HepG2 (cell line): ENCODE data around the gene MYBPC3. TPM values are rescaled to one million over a fixed set of nuclear protein-coding genes. Genes with fewer than 3 reads are reported as not detected.

Source experiments
- ATAC-seq: fragments of 200-7000 bp; cut with Tn5 transposase; 3 replicates; pipeline ENCODE4 v1.9.1; 2020; ENCODE audit warnings: mild to moderate bottlenecking, moderate library complexity
- BruUV-seq: library from RNA; stranded (reverse); fragments of 400-500 nt; replicated peaks from 2 replicates; lab custom pipeline; 2021; lab: Mats Ljungman, UMichigan
- CTCF ChIA-PET: fragments of 300-600 bp; formaldehyde crosslinking; extraction: SDS; loops from one replicate; lab custom pipeline; 2021; ENCODE audit warnings: low total read pairs, inconsistent platforms, low intra/inter-chr PET ratio; lab: Yijun Ruan, JAX
- POLR2A ChIA-PET: fragments of 350-600 bp; sonication (Branson Sonifier 250); formaldehyde crosslinking; loops from one replicate; lab custom pipeline; 2020; ENCODE audit warnings: antibody characterized with exemption, inconsistent platforms; lab: Yijun Ruan, JAX
- DNase-seq: peaks from one replicate; pipeline ENCODE4 v3.0.0-alpha.2; 2015; ENCODE audit warnings: low spot score
- FAIRE-seq: peaks from 3 replicates; lab custom pipeline; 2011; peaks lifted over from hg19 to GRCh38; lab: Jason Lieb, UNC
- H2AFZ ChIP-seq: one replicate; pipeline ENCODE4 v1.6.1; 2011; ENCODE audit warnings: low read length, inconsistent platforms
- H3K27ac ChIP-seq: fragments of 300-600 bp; 3 replicates; pipeline ENCODE4 v1.8.0; 2011; ENCODE audit warnings: mixed run types, mild to moderate bottlenecking, mixed read lengths, low read length, inconsistent platforms; ENCODE audit not compliant: insufficient read depth; ENCODE audit errors: extremely low read length
- H3K27me3 ChIP-seq, 2 experiments: fragments of 200-600 bp in 1 of 2; 2 replicates in 1 of 2; 3 replicates in 1 of 2; pipeline versions ENCODE4 v1.6.0 to v1.8.0; 2011; ENCODE audit warnings: low read length in 2 of 2, mild to moderate bottlenecking in 2 of 2, moderate library complexity in 2 of 2, inconsistent platforms in 1 of 2; ENCODE audit not compliant: insufficient read depth in 2 of 2, control insufficient read depth in 1 of 2
- H3K36me3 ChIP-seq, 2 experiments: fragments of 200-600 bp in 1 of 2; replicated peaks in 1 of 2; 2 replicates in 1 of 2; 3 replicates in 1 of 2; pipeline versions ENCODE4 v1.5.1 to v1.8.0; 2011; ENCODE audit warnings: low read length in 2 of 2, inconsistent platforms in 1 of 2; ENCODE audit not compliant: insufficient read depth in 2 of 2, control insufficient read depth in 1 of 2
- H3K4me1 ChIP-seq: 2 replicates; pipeline ENCODE4 v1.5.1; 2012; ENCODE audit warnings: low read length, inconsistent platforms; ENCODE audit not compliant: insufficient read depth
- H3K4me2 ChIP-seq: 2 replicates; pipeline ENCODE4 v1.6.0; 2011; ENCODE audit warnings: low read depth, low read length, inconsistent platforms
- H3K4me3 ChIP-seq, 3 experiments: fragments of 200-600 bp in 1 of 3; sonication (generic), shearing (Covaris generic) in 1 of 3; replicated peaks in 1 of 3; 2 replicates each; pipeline ENCODE4 v1.5.1; 2011 to 2016; ENCODE audit warnings: low read length in 3 of 3, inconsistent platforms in 2 of 3, low read depth in 2 of 3, mild to moderate bottlenecking in 2 of 3, control low read depth in 1 of 3, mixed read lengths in 1 of 3; ENCODE audit not compliant: insufficient read depth in 1 of 3
- H3K79me2 ChIP-seq: one replicate; pipeline ENCODE4 v1.6.1; 2011; ENCODE audit warnings: low read length, inconsistent platforms; ENCODE audit not compliant: insufficient read depth
- H3K9ac ChIP-seq: 2 replicates; pipeline ENCODE4 v1.6.0; 2011; ENCODE audit warnings: mild to moderate bottlenecking, low read depth, low read length, inconsistent platforms; ENCODE audit not compliant: insufficient read depth
- H3K9me3 ChIP-seq: 2 replicates; pipeline ENCODE4 v1.5.1; 2012; ENCODE audit warnings: mild to moderate bottlenecking, low read length
- H4K20me1 ChIP-seq: 2 replicates; pipeline ENCODE4 v1.6.0; 2011; ENCODE audit warnings: inconsistent platforms, mild to moderate bottlenecking, low read length, moderate library complexity; ENCODE audit not compliant: insufficient read depth
- ATAD3A ChIP-seq: sonication (generic); formaldehyde crosslinking; IDR thresholded peaks from 2 replicates; pipeline ENCODE4 v1.4.0; 2020; ENCODE audit warnings: missing genetic modification reagents
- CHD2 ChIP-seq: IDR thresholded peaks from 2 replicates; pipeline ENCODE4 v1.6.1; 2011; ENCODE audit warnings: low read depth, low read length, improper control_type of control experiment
- DNMT1 ChIP-seq: sonication (generic); formaldehyde crosslinking; IDR thresholded peaks from 2 replicates; pipeline ENCODE4 v1.5.1; 2020; ENCODE audit warnings: mild to moderate bottlenecking, missing genetic modification reagents
- ETV5 ChIP-seq: IDR thresholded peaks from 2 replicates; pipeline ENCODE4 v1.6.1; 2018; ENCODE audit warnings: missing biosample characterization, missing genetic modification reagents, inconsistent platforms, borderline replicate concordance
- MAFG ChIP-seq: sonication (generic); formaldehyde crosslinking; IDR thresholded peaks from 2 replicates; pipeline ENCODE4 v1.5.1; 2020; ENCODE audit warnings: mild to moderate bottlenecking, missing genetic modification reagents
- ZNF607 ChIP-seq: sonication (generic); formaldehyde crosslinking; IDR thresholded peaks from 2 replicates; pipeline ENCODE4 v1.5.1; 2020; ENCODE audit warnings: missing genetic modification reagents, mild to moderate bottlenecking, borderline replicate concordance
- ZNF850 ChIP-seq: sonication (generic); formaldehyde crosslinking; conservative IDR thresholded peaks from 2 replicates; pipeline ENCODE4 v1.9.0; 2021; ENCODE audit warnings: mild to moderate bottlenecking, missing genetic modification reagents
- ZSCAN12 ChIP-seq: sonication (generic); formaldehyde crosslinking; IDR thresholded peaks from 2 replicates; pipeline ENCODE4 v1.9.0; 2021; ENCODE audit warnings: mild to moderate bottlenecking, missing genetic modification reagents
- WGBS: methylation state at CpG from one replicate; pipeline ENCODE4 v1.1.6; 2017; ENCODE audit warnings: low lambda C conversion rate; 5-methylcytosine and 5-hydroxymethylcytosine counted together
- in situ Hi-C: cut with HindIII; loops from 2 replicates; pipeline ENCODE4 v1.10.0; 2017; ENCODE audit warnings: low pct_unique_long_range_greater_than_20kb; ENCODE audit not compliant: extremely low pct_ligation_motif_present
- intact Hi-C: fragments of 100-400 bp; cut with micrococcal nuclease; formaldehyde crosslinking; loops from one replicate; pipeline ENCODE4 v1.10.0; 2022; ENCODE audit not compliant: unreplicated experiment
- polyA plus RNA-seq, 8 experiments: library from polyadenylated mRNA; depleted of rRNA in 3 of 8; stranded (reverse) in 7 of 8; unstranded in 1 of 8; fragments of >200 nt; fragmentation: Illumina TruSeq in 4 of 8; extraction: Trizol in 4 of 8; gene quantifications; 2 replicates each; pipeline versions ENCODE4 v1.2.1 to v1.2.3, GENCODE V29; 2011 to 2016; ENCODE audit warnings: low read depth in 4 of 8, missing spikeins in 1 of 8, mixed read lengths in 1 of 8; ENCODE audit not compliant: insufficient read depth in 1 of 8
- total RNA-seq, 5 experiments: library from RNA; depleted of rRNA; stranded (reverse); fragments of >200 nt; fragmentation: Illumina TruSeq; extraction: Trizol; gene quantifications; 2 replicates each; pipeline ENCODE4 v1.2.3, GENCODE V29; 2016; ENCODE audit warnings: low read depth in 1 of 5

Gene MYBPC3
- total and polyA plus RNA-seq, 2 of the 13 experiments (the other 11 are each of a cell fraction or from before 2014, with no cell fraction given) = not detected

GRCh38 chr11:47306484-47306844, 46.0 kb downstream of the MYBPC3 start:
- TF ChIP-seq ATAD3A (CRISPR knock-in tag) (no peak), ZNF607 (CRISPR knock-in tag) (no peak), CHD2 (no peak), ETV5 (CRISPR knock-in tag) (no peak), ZNF850 (CRISPR knock-in tag) (no peak), ZSCAN12 (CRISPR knock-in tag) (no peak), DNMT1 (CRISPR knock-in tag) (no peak)
- Histone ChIP-seq H2AFZ (no peak overlapping the region), H3K4me1 (no peaks in the 10 kb centered on the region), H3K4me3 (no peak overlapping the region), H4K20me1 (no peaks in the 10 kb centered on the region), H3K27me3 (no peaks in the 10 kb centered on the region), H3K79me2 (no peaks in the 10 kb centered on the region), H3K4me2 (no peak overlapping the region), H3K9ac (no peak overlapping the region), H3K27ac (no peak overlapping the region), H3K9me3 (peaks cover 5% of the 10 kb centered on the region), H3K36me3 (peaks cover 28 to 75% of the 10 kb centered on the region in 2 experiments)
- intact Hi-C loops = no loop called here
- ChIA-PET CTCF (no interaction called here), POLR2A (no interaction called here)
- in situ Hi-C loops = no loop called here
- 88% methylated on average over 1 of the region's 1 CpG for WGBS
- FAIRE-seq (no peak), ATAC-seq (no peak), DNase-seq (no peak)
- no TSS peak for BruUV-seq

GRCh38 chr11:47305734-47306483, 46.6 kb downstream of the MYBPC3 start:
- ChIA-PET CTCF (no interaction called here), POLR2A (no interaction called here)
- WGBS = 100% methylated on average over 2 of the region's 3 CpGs
- Histone ChIP-seq H3K9me3 (peaks cover 5% of the 10 kb centered on the region), H3K79me2 (no peaks in the 10 kb centered on the region), H3K4me3 (no peak overlapping the region), H3K36me3 (peaks cover 23 to 71% of the 10 kb centered on the region in 2 experiments), H2AFZ (no peak overlapping the region), H3K4me1 (no peaks in the 10 kb centered on the region), H4K20me1 (no peaks in the 10 kb centered on the region), H3K27ac (no peak overlapping the region), H3K4me2 (no peak overlapping the region), H3K27me3 (no peaks in the 10 kb centered on the region), H3K9ac (no peak overlapping the region)
- intact Hi-C loops (no loop called here), in situ Hi-C loops (no loop called here)
- ATAC-seq (no peak), DNase-seq (no peak), FAIRE-seq (no peak)
- no TSS peak for BruUV-seq
- TF ChIP-seq MAFG (CRISPR knock-in tag) = no peak
